GM19328 (cell line): ENCODE results near the gene RND2.
"Not testable (repeated sequence)": the region's sequence is repeated elsewhere in the genome, so short reads cannot be mapped to it uniquely, and the experiment has no call there.

Experiments
- ATAC-seq: cut with Tn5 transposase; IDR thresholded peaks from one replicate; pipeline ENCODE4 v1.9.1; 2021; ENCODE audit warnings: mild to moderate bottlenecking, moderate library complexity; ENCODE audit not compliant: unreplicated experiment

The RND2 gene

GRCh38 chr17:43025766-43026537 lies 921 bp downstream of the RND2 start:
- no peak for ATAC-seq

GRCh38 chr17:43026595-43026994 lies 1.6 kb downstream of the RND2 start:
- ATAC-seq: no peak

DNA sequence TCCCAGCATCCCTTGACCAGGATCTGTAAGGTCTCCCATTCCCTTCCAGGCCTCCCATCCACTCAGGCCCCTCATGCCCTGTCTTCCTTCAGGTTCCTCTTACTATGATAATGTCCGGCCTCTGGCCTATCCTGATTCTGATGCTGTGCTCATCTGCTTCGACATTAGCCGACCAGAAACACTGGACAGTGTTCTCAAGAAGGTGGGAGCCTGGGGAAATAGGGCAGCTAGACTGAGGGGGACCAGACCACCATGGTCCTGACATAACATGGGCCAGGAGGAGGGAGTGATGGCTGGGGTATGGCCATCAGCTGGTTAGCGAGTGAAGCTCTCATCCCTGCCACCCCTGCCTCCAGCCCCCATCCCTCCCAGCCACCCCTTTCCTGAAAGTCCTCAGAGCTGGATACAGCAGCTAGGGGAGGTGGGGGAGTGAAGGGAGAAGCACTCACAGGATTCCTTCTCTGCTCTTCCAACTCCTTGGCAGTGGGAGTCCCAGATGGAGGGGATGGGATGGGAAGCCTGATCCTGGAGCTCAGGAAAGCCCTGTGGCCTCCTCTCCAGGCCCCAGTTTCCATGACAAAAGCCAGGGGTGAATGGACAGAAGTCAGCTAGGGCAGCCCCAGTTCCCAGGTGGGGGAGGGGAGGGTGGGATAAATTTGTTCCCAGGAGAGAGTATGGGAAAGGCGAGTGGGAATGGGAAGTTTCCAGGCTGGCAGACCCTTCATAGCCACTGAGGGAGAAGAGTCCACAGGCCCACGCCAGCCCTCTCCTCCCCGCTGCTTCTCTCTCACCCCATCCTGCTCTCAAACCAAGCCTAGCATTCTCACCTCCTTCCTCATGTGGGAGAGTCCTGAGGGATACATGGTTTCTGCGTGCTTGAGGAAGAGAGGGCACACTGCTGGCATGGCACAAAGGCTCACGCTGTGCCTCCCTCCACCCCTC lies 2.3 kb downstream of the RND2 start:
- no peak for ATAC-seq

DNA sequence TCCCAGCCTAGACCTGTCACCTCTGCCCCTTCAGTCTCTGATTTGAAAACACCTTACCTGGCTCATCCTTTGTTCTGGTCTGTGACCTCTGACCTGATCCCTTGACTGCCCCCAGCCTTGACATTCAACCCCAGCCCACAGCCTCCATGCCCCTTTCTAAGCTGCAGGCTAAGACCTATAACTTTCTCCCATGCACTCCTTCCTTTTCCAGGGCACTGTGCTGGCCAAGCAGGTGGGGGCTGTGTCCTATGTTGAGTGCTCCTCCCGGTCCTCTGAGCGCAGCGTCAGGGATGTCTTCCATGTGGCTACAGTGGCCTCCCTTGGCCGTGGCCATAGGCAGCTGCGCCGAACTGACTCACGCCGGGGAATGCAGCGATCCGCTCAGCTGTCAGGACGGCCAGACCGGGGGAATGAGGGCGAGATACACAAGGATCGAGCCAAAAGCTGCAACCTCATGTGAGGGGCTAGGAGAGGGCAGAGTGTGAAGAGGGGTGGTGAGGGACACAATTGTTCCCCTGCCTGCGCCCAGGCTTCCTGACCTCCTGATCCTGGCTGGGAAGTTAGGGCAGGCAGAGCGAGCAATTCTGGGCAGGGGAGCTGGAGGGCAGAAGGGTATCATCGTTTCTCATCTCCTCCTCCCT lies 3.3 kb downstream of the RND2 start:
- ATAC-seq: no peak

- ATAC-seq: no peak
These were observed 5.2 kb downstream of the RND2 start for GRCh38 chr17:43030137-43030767.

DNA sequence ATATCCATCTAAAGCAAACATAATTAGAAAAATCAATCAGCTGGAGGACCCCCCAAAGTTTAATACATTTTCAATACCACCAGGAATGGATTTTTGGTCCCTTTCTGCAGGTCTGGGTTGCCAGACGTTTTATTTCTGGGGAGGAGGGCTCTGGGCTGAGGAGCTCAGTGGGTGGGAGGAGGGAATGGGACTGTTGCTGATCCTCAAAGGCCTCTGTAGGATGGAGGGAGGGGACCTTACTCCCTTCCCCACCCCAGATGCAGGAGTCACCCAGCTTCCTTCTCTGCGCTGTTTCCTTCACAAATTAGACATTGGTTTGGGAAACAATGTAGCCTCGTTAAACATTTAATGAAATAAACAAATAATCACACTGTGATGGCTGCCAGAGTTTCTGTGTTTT lies 6.6 kb downstream of the RND2 start:
- no peak for ATAC-seq

DNA sequence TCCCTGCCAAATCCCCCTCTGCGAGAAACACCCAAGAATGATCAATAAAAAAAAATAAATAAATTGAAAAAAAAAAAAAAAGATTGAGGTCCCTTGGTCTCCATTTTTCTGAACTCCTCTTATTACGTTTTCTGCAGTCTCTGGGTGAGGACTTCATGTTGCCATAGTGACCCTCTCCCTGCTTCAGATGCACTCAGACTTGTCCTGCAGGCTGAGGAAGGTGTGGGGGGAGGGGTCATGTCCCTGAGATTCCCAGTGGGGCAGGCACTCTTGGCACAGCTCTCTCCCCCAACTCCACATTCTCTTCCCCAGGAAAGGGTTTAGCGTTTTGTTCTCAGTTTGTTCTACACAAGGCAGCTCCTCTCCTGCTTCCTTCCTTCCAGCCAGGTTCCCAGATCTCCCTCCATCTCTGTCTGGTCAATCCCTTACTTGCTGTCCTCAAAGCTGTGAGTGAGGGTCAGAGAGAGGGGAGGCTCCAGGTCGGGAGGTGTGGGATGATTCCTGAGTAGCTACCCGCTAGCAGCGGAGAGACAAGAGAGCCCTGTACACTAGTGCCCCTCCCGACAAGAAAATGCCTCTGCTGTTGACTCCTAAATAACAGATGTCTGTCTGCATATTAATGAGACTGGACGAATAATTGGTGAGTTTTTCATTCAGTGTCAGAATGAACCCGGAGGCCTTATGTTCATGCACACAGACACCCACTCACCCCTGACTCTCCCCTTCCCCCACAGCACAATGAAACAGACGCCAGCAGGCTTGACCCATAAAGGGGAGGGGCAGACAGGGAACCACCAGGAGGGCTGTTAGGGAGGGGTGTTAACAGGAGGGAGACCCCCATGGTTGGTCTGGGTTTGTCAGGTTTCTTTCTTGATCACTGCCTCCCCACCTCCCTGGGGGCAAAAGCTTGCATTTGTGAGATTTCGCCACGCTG lies 9.2 kb downstream of the RND2 start:
- no peak for ATAC-seq

- ATAC-seq: no peak
These were observed 9.9 kb downstream of the RND2 start for GRCh38 chr17:43034894-43035293.

- ATAC-seq: no peak
These were observed 14.6 kb downstream of the RND2 start for GRCh38 chr17:43039646-43040045.

GRCh38 chr17:43040655-43041054 lies 15.6 kb downstream of the RND2 start:
- no peak for ATAC-seq

- ATAC-seq: no peak
These were observed 17.1 kb downstream of the RND2 start for GRCh38 chr17:43042025-43042628.

DNA sequence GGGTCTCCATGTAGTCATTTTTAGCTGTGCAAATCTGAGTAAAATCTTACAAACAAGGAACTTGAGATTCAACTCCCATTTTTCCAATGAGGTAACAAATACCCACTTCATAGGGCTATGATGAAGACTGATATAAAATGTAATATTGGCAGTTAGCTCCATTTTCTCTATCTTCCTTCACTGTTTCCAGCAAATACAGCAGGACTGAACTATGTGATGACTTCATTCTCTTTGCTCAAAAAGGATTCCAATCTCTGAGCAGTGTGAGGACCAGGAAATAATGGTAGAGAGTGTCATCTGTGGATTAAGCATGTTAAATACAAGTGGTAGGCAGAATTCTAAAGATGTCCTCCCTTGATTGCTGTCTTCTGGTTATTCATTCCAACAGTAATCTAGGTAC lies 18.3 kb downstream of the RND2 start:
- ATAC-seq: no peak

GRCh38 chr17:43044024-43044423 lies 19.0 kb downstream of the RND2 start:
- ATAC-seq: no peak

- no peak for ATAC-seq
These were observed 26.9 kb downstream of the RND2 start for GRCh38 chr17:43051969-43052368.

DNA sequence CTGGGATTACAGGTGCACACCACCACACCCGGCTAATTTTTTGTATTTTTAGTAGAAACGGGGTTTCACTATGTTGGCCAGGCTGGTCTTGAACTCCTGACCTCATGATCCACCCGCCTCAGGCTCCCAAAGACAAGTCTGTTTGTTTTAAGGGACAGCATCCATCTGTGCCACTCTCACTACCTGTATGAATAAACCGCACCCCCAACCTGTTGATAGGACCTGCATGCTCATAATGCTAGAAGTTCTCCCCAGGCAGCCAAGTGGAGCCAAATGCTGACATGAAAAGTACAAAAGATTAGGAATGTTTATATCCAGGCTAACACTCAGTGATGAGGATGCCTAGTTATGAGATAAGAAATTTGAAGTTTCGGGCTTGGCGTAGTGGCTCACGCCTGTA lies 28.0 kb downstream of the RND2 start:
- ATAC-seq: not testable (repeated sequence)

DNA sequence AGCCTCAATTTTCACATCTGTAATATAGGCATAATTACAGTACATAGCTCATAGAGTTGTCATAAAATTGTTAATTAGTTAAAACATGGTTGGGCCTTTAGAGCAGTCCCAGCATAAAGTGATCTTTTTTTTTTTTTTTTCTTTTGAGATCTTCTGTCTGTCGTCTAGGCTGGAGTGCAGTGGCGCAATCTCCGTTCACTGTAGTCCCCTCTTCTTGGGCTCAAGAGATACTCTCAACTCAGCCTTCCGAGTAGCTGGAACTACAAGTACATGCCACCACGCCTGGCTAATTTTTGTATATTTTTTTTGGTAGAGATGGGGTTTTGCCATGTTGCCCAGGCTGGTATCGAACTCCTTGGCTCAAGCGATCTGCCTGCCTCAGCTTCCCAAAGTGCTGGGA lies 31.0 kb downstream of the RND2 start:
- no peak for ATAC-seq

GRCh38 chr17:43062984-43063638 lies 38.1 kb downstream of the RND2 start:
- no peak for ATAC-seq

DNA sequence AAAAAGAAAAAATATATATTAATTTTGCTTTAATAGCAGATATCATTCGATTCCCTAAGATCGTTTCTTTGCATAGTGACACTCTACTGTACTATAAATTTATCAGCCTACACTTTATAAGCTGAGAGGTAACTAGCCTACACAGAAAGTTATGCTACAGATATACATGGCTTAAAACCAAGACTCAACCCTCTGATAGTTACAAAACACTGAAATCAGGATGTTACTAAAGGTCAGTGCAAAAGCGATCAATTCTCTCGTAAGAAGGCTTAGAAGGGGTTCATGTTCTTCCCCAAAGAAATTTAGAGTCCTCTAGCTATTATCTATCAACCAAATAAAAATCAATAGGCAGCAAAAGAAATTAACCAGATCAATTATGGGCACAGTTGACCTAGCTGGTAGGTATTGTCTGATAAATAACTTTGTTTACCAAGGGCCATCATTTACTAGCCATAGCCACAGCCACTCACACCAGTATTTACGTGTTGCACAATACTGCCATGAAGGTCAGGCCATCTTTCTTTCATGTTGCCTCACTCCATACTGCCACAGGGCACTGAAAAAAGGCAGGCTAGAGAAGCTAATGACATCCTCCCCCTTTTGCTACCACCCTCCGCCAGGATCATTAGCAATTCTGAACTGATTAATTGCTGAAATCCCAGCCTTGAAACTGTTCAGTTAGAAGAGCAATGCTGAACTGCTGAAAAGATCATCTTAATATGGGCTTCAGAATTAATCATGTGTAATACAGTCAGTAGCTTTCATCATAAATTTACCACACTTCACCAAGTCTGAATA lies 43.7 kb downstream of the RND2 start:
- ATAC-seq: no peak
